Neural cell (in vitro differentiated cells): ENCODE data around the gene AIF1.

Source experiments
- EP300 ChIP-seq: fragments of 450-650 bp; conservative IDR thresholded peaks from 2 replicates; pipeline ENCODE4 v1.6.1; 2014; ENCODE audit warnings: antibody characterized with exemption, mild to moderate bottlenecking, moderate library complexity; ENCODE audit not compliant: poor library complexity, severe bottlenecking
- TAF1 ChIP-seq: IDR thresholded peaks from 2 replicates; pipeline ENCODE4 v1.6.1; 2012; ENCODE audit warnings: low read depth
- TF ChIP-seq, protein P1 (sequence below): fragments of 450-650 bp; IDR thresholded peaks from 2 replicates; pipeline ENCODE4 v1.5.1; 2014; ENCODE audit warnings: antibody characterized with exemption, mild to moderate bottlenecking, moderate library complexity; ENCODE audit not compliant: poor library complexity, severe bottlenecking

DNA sequence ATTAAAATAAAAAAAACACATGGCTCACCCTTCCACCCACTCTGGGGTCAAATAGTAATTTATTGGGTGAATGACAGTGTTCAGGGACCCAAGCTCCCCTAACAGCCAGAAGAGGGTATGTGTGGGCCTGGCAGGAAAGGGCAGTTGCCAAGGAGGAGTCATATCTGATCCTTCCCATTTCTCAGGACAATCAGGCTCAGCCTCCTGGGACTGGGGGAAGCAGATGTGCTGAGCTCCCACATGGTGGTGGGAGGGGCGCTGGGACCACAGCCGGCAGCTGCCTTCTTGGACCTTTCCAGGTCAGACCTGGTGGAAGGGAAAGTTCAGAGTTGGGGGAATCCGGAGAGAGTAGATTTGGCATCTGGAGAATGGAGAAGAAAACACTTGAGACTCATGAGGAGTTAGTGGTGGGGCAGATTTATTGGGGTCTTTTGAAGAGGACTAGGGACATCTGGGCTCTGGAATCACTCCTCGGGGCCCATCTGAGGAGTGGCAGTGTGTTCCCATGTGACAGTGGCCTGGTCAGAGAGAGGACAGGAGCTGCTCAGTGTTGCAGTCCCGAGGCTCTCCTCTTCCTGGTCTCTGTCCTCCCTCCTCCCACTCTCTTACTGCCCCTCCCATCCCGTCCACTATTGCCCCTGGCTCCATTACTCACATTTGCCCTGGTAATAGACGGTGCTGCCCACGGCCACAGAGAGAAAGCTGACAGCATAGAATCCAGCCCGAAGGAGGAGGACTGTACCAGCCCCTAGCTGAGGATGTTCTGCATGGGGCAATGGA, 26.0 kb upstream of the AIF1 start:
- TF ChIP-seq, protein P1, sequence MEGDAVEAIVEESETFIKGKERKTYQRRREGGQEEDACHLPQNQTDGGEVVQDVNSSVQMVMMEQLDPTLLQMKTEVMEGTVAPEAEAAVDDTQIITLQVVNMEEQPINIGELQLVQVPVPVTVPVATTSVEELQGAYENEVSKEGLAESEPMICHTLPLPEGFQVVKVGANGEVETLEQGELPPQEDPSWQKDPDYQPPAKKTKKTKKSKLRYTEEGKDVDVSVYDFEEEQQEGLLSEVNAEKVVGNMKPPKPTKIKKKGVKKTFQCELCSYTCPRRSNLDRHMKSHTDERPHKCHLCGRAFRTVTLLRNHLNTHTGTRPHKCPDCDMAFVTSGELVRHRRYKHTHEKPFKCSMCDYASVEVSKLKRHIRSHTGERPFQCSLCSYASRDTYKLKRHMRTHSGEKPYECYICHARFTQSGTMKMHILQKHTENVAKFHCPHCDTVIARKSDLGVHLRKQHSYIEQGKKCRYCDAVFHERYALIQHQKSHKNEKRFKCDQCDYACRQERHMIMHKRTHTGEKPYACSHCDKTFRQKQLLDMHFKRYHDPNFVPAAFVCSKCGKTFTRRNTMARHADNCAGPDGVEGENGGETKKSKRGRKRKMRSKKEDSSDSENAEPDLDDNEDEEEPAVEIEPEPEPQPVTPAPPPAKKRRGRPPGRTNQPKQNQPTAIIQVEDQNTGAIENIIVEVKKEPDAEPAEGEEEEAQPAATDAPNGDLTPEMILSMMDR = no peak
- TF ChIP-seq EP300 (no peak), TAF1 (no peak)
